BJ (cell line): ENCODE data around the gene UBALD2. TPM values are rescaled to one million over a fixed set of nuclear protein-coding genes. Genes with fewer than 3 reads are reported as not detected.

Experiments
- CTCF ChIA-PET: fragments of 350-600 bp; formaldehyde crosslinking; extraction: SDS; loops from one replicate; lab custom pipeline; 2021; ENCODE audit warnings: antibody characterized with exemption, inconsistent platforms; lab: Yijun Ruan, JAX
- POLR2A ChIA-PET: fragments of 300-600 bp; sonication (Branson Sonifier 250); formaldehyde crosslinking; extraction: SDS; loops from one replicate; lab custom pipeline; 2021; ENCODE audit warnings: antibody characterized with exemption; lab: Charles Lee
- DNase-seq: peaks from one replicate; pipeline ENCODE4 v3.0.0-alpha.2; 2011; ENCODE audit warnings: low read depth
- H3K27me3 ChIP-seq: 2 replicates; pipeline ENCODE4 v1.6.0; 2011; ENCODE audit warnings: low read length; ENCODE audit not compliant: control insufficient read depth, insufficient read depth
- H3K36me3 ChIP-seq: 2 replicates; pipeline ENCODE4 v1.5.1; 2011; ENCODE audit warnings: low read length; ENCODE audit not compliant: control insufficient read depth, insufficient read depth
- H3K4me3 ChIP-seq: 2 replicates; pipeline ENCODE4 v1.5.1; 2011; ENCODE audit warnings: low read depth, mild to moderate bottlenecking, control low read depth, low read length
- polyA plus RNA-seq: library from polyadenylated mRNA; depleted of rRNA; stranded (reverse); fragments of >200 nt; gene quantifications from 2 replicates; pipeline ENCODE4 v1.2.3, GENCODE V29; 2011; rRNA removed
- small RNA-seq: library from RNA; depleted of rRNA; stranded (forward); fragments of <200 nt; gene quantifications from one replicate; pipeline ENCODE3, GENCODE V24; 2012; ENCODE audit warnings: low replicate concordance, low read depth; ENCODE audit not compliant: insufficient read length
- TF ChIP-seq, protein P1 (sequence below): IDR thresholded peaks from 2 replicates; pipeline ENCODE4 v1.5.1; 2011; ENCODE audit warnings: low read depth, mild to moderate bottlenecking, control low read depth, inconsistent platforms, low read length, moderate library complexity; ENCODE audit not compliant: insufficient read depth

Gene UBALD2
- polyA plus RNA-seq, 1 experiment = 50.7 TPM

DNA sequence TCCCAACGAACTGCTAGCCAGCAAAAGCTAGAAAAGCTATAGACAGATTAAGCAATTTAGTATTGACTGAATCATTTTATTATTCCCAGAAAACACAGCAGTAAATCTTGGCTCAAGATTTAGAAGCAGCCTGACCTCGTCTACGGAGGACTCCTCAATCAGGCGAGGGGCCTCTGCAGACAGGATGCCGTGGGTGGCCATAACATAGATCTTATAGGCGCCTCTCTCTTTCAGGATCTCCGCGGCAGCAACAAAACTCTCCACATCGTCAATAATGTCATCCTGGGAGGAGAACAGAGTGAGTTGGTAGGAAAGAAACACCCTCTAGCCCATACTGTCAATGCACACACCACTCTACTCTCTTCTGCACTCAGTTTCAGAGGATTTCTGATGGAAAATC lies 47.6 kb downstream of the UBALD2 start:
- ChIA-PET POLR2A (no interaction called here), CTCF (interaction anchor here (0.6 to 1.1 kb wide), 3 partner anchors 71 to 83 kb away, joined by 3 to 4 read pairs (median 3); partner anchors contain the start of gene SPHK1)
- TF ChIP-seq, protein P1, sequence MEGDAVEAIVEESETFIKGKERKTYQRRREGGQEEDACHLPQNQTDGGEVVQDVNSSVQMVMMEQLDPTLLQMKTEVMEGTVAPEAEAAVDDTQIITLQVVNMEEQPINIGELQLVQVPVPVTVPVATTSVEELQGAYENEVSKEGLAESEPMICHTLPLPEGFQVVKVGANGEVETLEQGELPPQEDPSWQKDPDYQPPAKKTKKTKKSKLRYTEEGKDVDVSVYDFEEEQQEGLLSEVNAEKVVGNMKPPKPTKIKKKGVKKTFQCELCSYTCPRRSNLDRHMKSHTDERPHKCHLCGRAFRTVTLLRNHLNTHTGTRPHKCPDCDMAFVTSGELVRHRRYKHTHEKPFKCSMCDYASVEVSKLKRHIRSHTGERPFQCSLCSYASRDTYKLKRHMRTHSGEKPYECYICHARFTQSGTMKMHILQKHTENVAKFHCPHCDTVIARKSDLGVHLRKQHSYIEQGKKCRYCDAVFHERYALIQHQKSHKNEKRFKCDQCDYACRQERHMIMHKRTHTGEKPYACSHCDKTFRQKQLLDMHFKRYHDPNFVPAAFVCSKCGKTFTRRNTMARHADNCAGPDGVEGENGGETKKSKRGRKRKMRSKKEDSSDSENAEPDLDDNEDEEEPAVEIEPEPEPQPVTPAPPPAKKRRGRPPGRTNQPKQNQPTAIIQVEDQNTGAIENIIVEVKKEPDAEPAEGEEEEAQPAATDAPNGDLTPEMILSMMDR = no peak
- no peaks in the 10 kb centered on the region for H3K27me3 ChIP-seq
- H3K4me3 ChIP-seq = no peak overlapping the region
- H3K36me3 ChIP-seq = peaks cover 10% of the 10 kb centered on the region
- DNase-seq = no peak

DNA sequence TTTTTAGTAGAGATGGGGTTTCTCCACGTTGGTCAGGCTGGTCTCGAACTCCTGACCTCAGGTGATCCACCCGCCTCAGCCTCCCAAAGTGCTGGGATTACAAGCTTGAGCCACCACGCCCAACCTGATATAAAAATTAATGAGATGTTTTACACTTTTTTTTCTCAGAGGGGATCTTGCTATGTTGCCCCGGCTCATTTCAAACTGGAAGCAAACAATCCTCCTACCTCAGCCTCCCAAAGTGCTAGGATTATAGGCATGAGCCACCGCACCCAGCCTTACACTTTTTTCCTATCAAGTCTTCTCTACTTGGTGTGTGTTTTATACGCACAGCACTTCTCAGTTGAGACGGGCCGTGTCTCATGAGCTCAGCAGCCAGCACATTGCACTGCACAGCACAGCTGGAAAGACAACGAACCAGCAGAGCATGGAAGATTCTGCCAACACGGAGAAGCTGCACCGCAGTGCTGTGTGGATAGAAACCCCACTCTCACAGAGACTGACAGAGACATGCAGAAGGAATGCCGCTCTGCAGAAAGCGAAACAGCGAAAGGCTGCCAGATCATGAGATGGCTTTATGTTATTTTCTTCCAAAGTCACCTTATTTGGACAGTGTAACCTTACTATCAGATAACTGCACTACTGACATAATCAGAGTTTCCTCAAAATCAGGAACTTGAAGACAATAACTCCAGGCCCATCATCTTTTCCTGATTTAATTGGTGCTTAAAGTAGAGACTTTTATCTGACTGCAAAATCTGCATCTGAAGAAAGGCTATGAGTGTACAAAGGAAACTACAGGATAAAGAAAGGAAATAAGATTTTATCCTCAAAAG lies 49.5 kb downstream of the UBALD2 start:
- ChIA-PET CTCF (interaction anchor here (2.9 kb wide), 1 partner anchor 83 kb away, joined by 11 read pairs; no protein-coding TSS in a partner anchor), POLR2A (no interaction called here)
- Histone ChIP-seq H3K27me3 (no peaks in the 10 kb centered on the region), H3K36me3 (peaks cover 8% of the 10 kb centered on the region; the same call in 1 of the 2 replicates), H3K4me3 (no peak overlapping the region)
- TF ChIP-seq, protein P1 = no peak
- no peak for DNase-seq

DNA sequence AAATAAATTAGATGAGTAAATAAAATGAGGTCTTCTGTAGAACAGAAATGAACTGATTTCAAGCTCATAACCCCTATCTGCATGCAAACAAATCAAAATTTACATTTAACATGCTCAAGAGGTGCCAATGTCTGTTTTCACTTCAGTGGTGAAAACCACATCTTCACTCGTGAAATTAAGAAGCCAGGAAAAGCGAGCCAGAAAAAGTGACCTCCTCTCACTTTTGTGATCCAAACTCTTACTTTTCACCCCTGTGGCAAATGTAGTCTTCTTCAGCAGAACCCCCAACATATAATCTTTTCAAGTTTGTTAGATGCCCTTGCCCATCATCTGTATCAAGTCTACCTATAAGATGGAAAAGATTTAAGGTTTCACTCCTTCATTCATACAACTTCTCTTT lies 52.4 kb downstream of the UBALD2 start:
- TF ChIP-seq, protein P1 = no peak
- Histone ChIP-seq H3K36me3 (peaks cover 7% of the 10 kb centered on the region; the same call in 1 of the 2 replicates), H3K27me3 (no peaks in the 10 kb centered on the region), H3K4me3 (no peak overlapping the region)
- CTCF ChIA-PET = interaction anchor here (1.1 kb wide), 1 partner anchor 80 kb away, joined by 5 read pairs; no protein-coding TSS in a partner anchor
- DNase-seq = no peak
- POLR2A ChIA-PET = no interaction called here

DNA sequence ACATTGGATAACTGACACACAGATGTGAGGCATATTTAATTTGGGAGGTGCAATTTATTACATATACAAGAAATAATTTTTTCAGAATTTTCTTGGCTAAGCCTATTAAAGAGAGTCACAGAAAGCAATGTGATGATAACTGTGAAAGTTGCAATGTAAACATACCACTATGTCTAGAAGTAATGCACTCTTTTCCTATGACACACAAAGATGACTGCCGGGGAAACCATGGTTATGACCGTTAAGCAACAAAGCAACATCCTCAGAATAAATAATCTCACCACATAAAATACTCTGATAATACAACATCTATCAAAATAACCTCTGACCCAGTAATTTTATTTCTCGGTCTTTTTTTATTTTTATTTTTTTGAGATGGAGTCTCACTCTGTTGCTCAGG lies 53.4 kb downstream of the UBALD2 start:
- ChIA-PET CTCF (no interaction called here), POLR2A (no interaction called here)
- no peak for DNase-seq
- H3K4me3 ChIP-seq = no peak overlapping the region
- peaks cover 4% of the 10 kb centered on the region; the same call in 1 of the 2 replicates for H3K36me3 ChIP-seq
- no peaks in the 10 kb centered on the region for H3K27me3 ChIP-seq
- TF ChIP-seq, protein P1 = no peak

Small RNA genes within 50 kb of the gene (small RNA-seq; reads per million reads assigned to genes)
- not detected for gene RF00019

Other genes starting within 250 kb of the UBALD2 start
- not detected in 2 replicates for gene EVPL, start 238.0 kb upstream of the UBALD2 start, polyA plus RNA-seq
- gene SRP68, start 192.8 kb upstream of the UBALD2 start, polyA plus RNA-seq = 62.6 and 70.8 TPM in 2 replicates
- gene GALR2, start 190.6 kb upstream of the UBALD2 start, polyA plus RNA-seq = not detected in 2 replicates
- gene ZACN, start 186.2 kb upstream of the UBALD2 start, polyA plus RNA-seq = 0.05 TPM in 1 of 2 replicates, not detected in the other
- gene EXOC7, start 161.6 kb upstream of the UBALD2 start, polyA plus RNA-seq = 91.7 and 122 TPM in 2 replicates
- gene FOXJ1, start 124.1 kb upstream of the UBALD2 start, polyA plus RNA-seq = not detected in 2 replicates
- gene RNF157, start 24.9 kb upstream of the UBALD2 start, polyA plus RNA-seq = 0.13 and 0.50 TPM in 2 replicates
- 2.1 and 3.4 TPM in 2 replicates for gene QRICH2, start 42.9 kb downstream of the UBALD2 start, polyA plus RNA-seq
- gene PRPSAP1, start 88.6 kb downstream of the UBALD2 start, polyA plus RNA-seq = 68.5 and 72.8 TPM in 2 replicates
- 21.4 and 57.8 TPM in 2 replicates for gene SPHK1, start 119.3 kb downstream of the UBALD2 start, polyA plus RNA-seq
- gene UBE2O, start 187.8 kb downstream of the UBALD2 start, polyA plus RNA-seq = 7.0 and 11.1 TPM in 2 replicates
- not detected in 2 replicates for gene AANAT, start 202.3 kb downstream of the UBALD2 start, polyA plus RNA-seq
- 6.4 and 8.9 TPM in 2 replicates for gene RHBDF2, start 236.1 kb downstream of the UBALD2 start, polyA plus RNA-seq